Brain microvascular endothelial cell (primary cell): ENCODE results near the gene BRCA1.

Experiments
- DNase-seq: peaks from one replicate; pipeline ENCODE4 v3.0.0-alpha.2; 2020
- H3K27ac ChIP-seq: fragments of 250-450 bp; sonication (Bioruptor Pico); 2 replicates; pipeline ENCODE4 v1.5.1; 2020; ENCODE audit warnings: mild to moderate bottlenecking, moderate library complexity
- H3K27me3 ChIP-seq: fragments of 250-450 bp; sonication (Bioruptor Pico); replicated peaks from 2 replicates; pipeline ENCODE4 v1.5.1; 2020; ENCODE audit warnings: mild to moderate bottlenecking
- H3K36me3 ChIP-seq: fragments of 250-450 bp; sonication (Bioruptor Pico); replicated peaks from 2 replicates; pipeline ENCODE4 v1.5.1; 2020; ENCODE audit warnings: mild to moderate bottlenecking
- H3K4me3 ChIP-seq: 2 replicates; pipeline ENCODE4 v1.5.1; 2011; ENCODE audit warnings: low read depth, mild to moderate bottlenecking, control low read depth, low read length, moderate library complexity
- CTCF ChIP-seq: IDR thresholded peaks from 2 replicates; pipeline ENCODE4 v1.5.1; 2011; ENCODE audit warnings: low read depth, mild to moderate bottlenecking, moderate library complexity, low read length, control low read depth, inconsistent platforms; ENCODE audit errors: missing control alignments
- in situ Hi-C: cut with HindIII; loops from 2 replicates; pipeline ENCODE4 v1.10.0; 2017; ENCODE audit warnings: low sequenced_read_pairs, low pct_ligation_motif_present

The BRCA1 gene

GRCh38 chr17:43026595-43026994 is 98.6 kb downstream of the BRCA1 start:
- in situ Hi-C loops, result no loop called here
- no peak overlapping the region for H3K27ac ChIP-seq
- H3K4me3 ChIP-seq, result no peak overlapping the region
- H3K27me3 ChIP-seq, result no peaks in the 10 kb centered on the region
- H3K36me3 ChIP-seq, result no peaks in the 10 kb centered on the region
- TF ChIP-seq CTCF, result no peak
- no peak for DNase-seq

GRCh38 chr17:43025766-43026537 is 99.2 kb downstream of the BRCA1 start:
- DNase-seq, result no peak
- H3K36me3 ChIP-seq, result no peaks in the 10 kb centered on the region
- no peak overlapping the region for H3K27ac ChIP-seq
- H3K4me3 ChIP-seq, result no peak overlapping the region
- no peaks in the 10 kb centered on the region for H3K27me3 ChIP-seq
- in situ Hi-C loops, result no loop called here
- TF ChIP-seq CTCF, result no peak

GRCh38 chr17:43025290-43025657 is 99.9 kb downstream of the BRCA1 start:
- in situ Hi-C loops, result no loop called here
- Histone ChIP-seq H3K36me3 (no peaks in the 10 kb centered on the region), H3K27ac (no peak overlapping the region), H3K4me3 (peak overlapping the region; percentile 49), H3K27me3 (no peaks in the 10 kb centered on the region)
- no peak for DNase-seq
- TF ChIP-seq CTCF, result no peak

- Histone ChIP-seq H3K27me3 (no peaks in the 10 kb centered on the region), H3K4me3 (peak within 1 kb of the TSS; percentile 61), H3K27ac (no peak within 1 kb of the TSS), H3K36me3 (no peaks in the 10 kb centered on the region)
- DNase-seq, result peak; percentile 96
- in situ Hi-C loops, result no loop called here
- TF ChIP-seq CTCF, result peak; percentile 86
These were observed 100.5 kb downstream of the BRCA1 start, which contains the start of gene RND2 for GRCh38 chr17:43024407-43025289. Gene RND2, plus strand, starts transcription at chr17:43025231. Its CDS starts 117 bp downstream, at chr17:43025348.

GRCh38 chr17:43021741-43022512 is 103.2 kb downstream of the BRCA1 start, which contains the start of gene VAT1:
Gene VAT1, minus strand, starts transcription at chr17:43022385. Its CDS starts 63 bp downstream, at chr17:43022322.
- no peak for TF ChIP-seq CTCF
- H3K27ac ChIP-seq, result peak within 1 kb of the TSS; percentile 85
- peak within 1 kb of the TSS; percentile 98 for H3K4me3 ChIP-seq
- in situ Hi-C loops, result no loop called here
- H3K27me3 ChIP-seq, result no peaks in the 10 kb centered on the region
- peaks cover 14% of the 10 kb centered on the region for H3K36me3 ChIP-seq
- peak; percentile 46 for DNase-seq
